NB4 (cell line): ENCODE measurements around the gene FLRT2.

ENCODE experiments used
- CTCF ChIP-seq: IDR thresholded peaks from one replicate; pipeline ENCODE4 v1.5.1; 2012; ENCODE audit warnings: low read depth, low read length
- MAX ChIP-seq: IDR thresholded peaks from 2 replicates; pipeline ENCODE4 v1.6.1; 2011; ENCODE audit warnings: low read depth, low read length
- POLR2A ChIP-seq: IDR thresholded peaks from 2 replicates; pipeline ENCODE4 v1.6.1; 2011; ENCODE audit warnings: mild to moderate bottlenecking; ENCODE audit not compliant: insufficient read length; ENCODE audit errors: extremely low read depth

GRCh38 chr14:85675957-85676356 lies 146.0 kb downstream of the FLRT2 start:
- TF ChIP-seq POLR2A, result no peak
- no peak for TF ChIP-seq CTCF
- TF ChIP-seq MAX, result no peak
